GM12874 (cell line): ENCODE data around the gene SERPING1.

ENCODE experiments used
- TF ChIP-seq, protein P1 (sequence below): IDR thresholded peaks from 2 replicates; pipeline ENCODE4 v1.5.1; 2011; ENCODE audit warnings: low read depth, mild to moderate bottlenecking, control low read depth, low read length, moderate library complexity; ENCODE audit not compliant: insufficient read depth

SERPING1 gene

DNA sequence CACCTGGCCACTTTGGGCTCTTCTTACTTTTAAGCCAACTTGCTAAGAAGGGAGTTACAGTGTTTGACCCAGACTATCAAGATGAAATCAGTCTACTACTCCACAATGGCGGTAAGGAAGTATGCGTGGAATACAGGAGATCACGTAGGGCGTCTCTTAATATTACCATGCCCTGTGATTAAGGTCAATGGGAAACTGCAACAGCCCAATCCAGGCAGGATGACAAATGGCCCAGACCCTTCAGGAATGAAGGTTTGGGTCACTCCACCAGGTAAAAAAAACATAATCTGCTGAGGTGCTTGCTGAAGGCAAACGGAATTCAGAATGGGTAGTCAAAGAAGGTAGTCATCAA, 53.2 kb downstream of the SERPING1 start:
- TF ChIP-seq, protein P1, sequence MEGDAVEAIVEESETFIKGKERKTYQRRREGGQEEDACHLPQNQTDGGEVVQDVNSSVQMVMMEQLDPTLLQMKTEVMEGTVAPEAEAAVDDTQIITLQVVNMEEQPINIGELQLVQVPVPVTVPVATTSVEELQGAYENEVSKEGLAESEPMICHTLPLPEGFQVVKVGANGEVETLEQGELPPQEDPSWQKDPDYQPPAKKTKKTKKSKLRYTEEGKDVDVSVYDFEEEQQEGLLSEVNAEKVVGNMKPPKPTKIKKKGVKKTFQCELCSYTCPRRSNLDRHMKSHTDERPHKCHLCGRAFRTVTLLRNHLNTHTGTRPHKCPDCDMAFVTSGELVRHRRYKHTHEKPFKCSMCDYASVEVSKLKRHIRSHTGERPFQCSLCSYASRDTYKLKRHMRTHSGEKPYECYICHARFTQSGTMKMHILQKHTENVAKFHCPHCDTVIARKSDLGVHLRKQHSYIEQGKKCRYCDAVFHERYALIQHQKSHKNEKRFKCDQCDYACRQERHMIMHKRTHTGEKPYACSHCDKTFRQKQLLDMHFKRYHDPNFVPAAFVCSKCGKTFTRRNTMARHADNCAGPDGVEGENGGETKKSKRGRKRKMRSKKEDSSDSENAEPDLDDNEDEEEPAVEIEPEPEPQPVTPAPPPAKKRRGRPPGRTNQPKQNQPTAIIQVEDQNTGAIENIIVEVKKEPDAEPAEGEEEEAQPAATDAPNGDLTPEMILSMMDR = no peak

GRCh38 chr11:57651408-57651807, 53.9 kb downstream of the SERPING1 start:
- TF ChIP-seq, protein P1 = no peak

GRCh38 chr11:57652662-57653061, 55.2 kb downstream of the SERPING1 start:
- TF ChIP-seq, protein P1 = no peak

DNA sequence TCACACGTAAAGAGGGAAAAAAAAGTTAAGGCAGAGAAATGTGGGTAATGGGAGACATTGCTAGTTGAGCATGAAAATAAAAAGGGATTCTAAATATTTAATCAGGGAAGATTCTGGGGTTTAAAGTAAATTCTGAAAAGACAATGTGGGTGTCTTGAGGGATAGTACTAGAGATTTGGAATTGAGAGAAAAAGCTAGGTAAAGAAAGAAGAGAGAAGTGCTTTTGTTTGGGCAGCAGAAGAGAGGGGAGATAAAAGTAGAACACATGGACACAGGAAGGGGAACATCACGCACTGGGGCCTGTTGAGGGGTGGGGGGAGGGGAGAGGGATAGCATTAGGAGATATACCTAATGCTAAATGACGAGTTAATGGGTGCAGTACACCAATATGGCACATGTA, 55.7 kb downstream of the SERPING1 start:
- TF ChIP-seq, protein P1 = no peak

GRCh38 chr11:57656885-57657193, 59.4 kb downstream of the SERPING1 start:
- TF ChIP-seq, protein P1 = no peak

GRCh38 chr11:57657194-57658022, 59.9 kb downstream of the SERPING1 start, which contains the start of gene CLP1:
Gene CLP1 (plus strand): TSS chr11:57657762. CDS start chr11:57659477, 1,715 bp downstream.
- TF ChIP-seq, protein P1 = no peak

DNA sequence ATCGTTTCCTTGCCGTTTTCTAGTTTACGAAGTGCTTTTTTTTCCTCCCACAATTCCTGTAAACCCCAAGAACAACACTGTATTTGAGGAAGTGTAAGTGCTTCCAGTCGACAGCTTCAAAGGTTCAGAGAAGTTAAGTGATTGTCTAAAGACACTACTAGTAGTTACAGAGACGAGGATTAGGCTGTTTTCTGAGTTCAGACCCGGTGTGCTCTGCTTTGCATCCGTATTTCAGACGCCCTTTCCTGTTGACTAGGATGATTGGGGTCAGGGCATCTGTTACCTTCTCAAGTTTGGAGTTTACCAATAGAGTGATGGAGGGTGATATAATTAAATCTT, 60.5 kb downstream of the SERPING1 start:
- TF ChIP-seq, protein P1 = no peak
